Panc1 (cell line): ENCODE data around the gene LRCH1. TPM values are rescaled to one million over a fixed set of nuclear protein-coding genes. Genes with fewer than 3 reads are reported as not detected.

ENCODE experiments used
- ATAC-seq: fragments of 200-7000 bp; cut with Tn5 transposase; 2 replicates; pipeline ENCODE4 v1.9.1; 2020; ENCODE audit warnings: mild to moderate bottlenecking, moderate library complexity
- BruUV-seq: library from RNA; stranded (reverse); fragments of 400-500 nt; replicated peaks from 2 replicates; lab custom pipeline; 2021; lab: Mats Ljungman, UMichigan
- CTCF ChIA-PET: fragments of 300-600 bp; sonication (Branson Sonifier 250); formaldehyde crosslinking; loops from one replicate; lab custom pipeline; 2022; ENCODE audit warnings: antibody characterized with exemption; lab: Charles Lee
- POLR2A ChIA-PET: fragments of 300-600 bp; sonication (Branson Sonifier 250); formaldehyde crosslinking; loops from one replicate; lab custom pipeline; 2022; ENCODE audit warnings: antibody characterized with exemption; lab: Charles Lee
- DNase-seq: peaks from one replicate; pipeline ENCODE4 v3.0.0-alpha.2; 2010; ENCODE audit warnings: low read depth, low spot score
- H3K27ac ChIP-seq: 2 replicates; pipeline ENCODE4 v1.5.1; 2011; ENCODE audit warnings: mild to moderate bottlenecking, low read length, inconsistent platforms
- H3K27me3 ChIP-seq: fragments of 200-500 bp; sonication (Bioruptor generic); 2 replicates; pipeline ENCODE4 v1.6.0; 2014; ENCODE audit warnings: low read length, inconsistent platforms; ENCODE audit not compliant: control insufficient read depth, insufficient read depth
- H3K36me3 ChIP-seq: fragments of 200-500 bp; sonication (Bioruptor generic); 2 replicates; pipeline ENCODE4 v1.5.1; 2014; ENCODE audit warnings: inconsistent platforms, mild to moderate bottlenecking, low read length, moderate library complexity; ENCODE audit not compliant: control insufficient read depth, insufficient read depth
- H3K4me1 ChIP-seq: 2 replicates; pipeline ENCODE4 v1.5.1; 2011; ENCODE audit warnings: inconsistent platforms, mild to moderate bottlenecking, low read length, moderate library complexity; ENCODE audit not compliant: control insufficient read depth, insufficient read depth
- H3K4me3 ChIP-seq, 2 experiments: 2 replicates each; pipeline ENCODE4 v1.5.1; 2011 to 2012; ENCODE audit warnings: low read depth in 2 of 2, low read length in 2 of 2, mild to moderate bottlenecking in 2 of 2, inconsistent platforms in 1 of 2, moderate library complexity in 1 of 2
- H3K9me3 ChIP-seq: fragments of 200-500 bp; sonication (Bioruptor generic); 2 replicates; pipeline ENCODE4 v1.5.1; 2014; ENCODE audit warnings: low read depth, mild to moderate bottlenecking, inconsistent platforms, low read length, moderate library complexity; ENCODE audit not compliant: control insufficient read depth, insufficient read depth
- POLR2AphosphoS5 ChIP-seq: IDR thresholded peaks from 2 replicates; pipeline ENCODE4 v1.6.1; 2012; ENCODE audit warnings: mild to moderate bottlenecking, low read depth, low read length, moderate library complexity
- SIN3A ChIP-seq: IDR thresholded peaks from 2 replicates; pipeline ENCODE4 v1.6.1; 2012; ENCODE audit warnings: low read depth, mild to moderate bottlenecking, low read length, moderate library complexity, borderline replicate concordance; ENCODE audit not compliant: insufficient read depth
- TCF7L2 ChIP-seq: IDR thresholded peaks from 2 replicates; pipeline ENCODE4 v1.6.1; 2011; ENCODE audit warnings: mild to moderate bottlenecking, low read depth, low read length, inconsistent platforms
- in situ Hi-C: cut with HindIII; loops from 2 replicates; pipeline ENCODE4 v1.10.0; 2016; ENCODE audit warnings: low sequenced_read_pairs, low pct_unique_long_range_greater_than_20kb
- intact Hi-C: fragments of 100-400 bp; cut with micrococcal nuclease; formaldehyde crosslinking; loops from one replicate; pipeline ENCODE4 v1.10.0; 2022; ENCODE audit not compliant: unreplicated experiment
- total RNA-seq: library from RNA; stranded (reverse); gene quantifications from one replicate; pipeline ENCODE4 v1.2.1, GENCODE V29; 2021; ENCODE audit not compliant: unreplicated experiment
- TF ChIP-seq, protein P1 (sequence below): fragments of 450-650 bp; IDR thresholded peaks from 2 replicates; pipeline ENCODE4 v1.5.1; 2017; ENCODE audit warnings: mild to moderate bottlenecking
- TF ChIP-seq, protein P2 (sequence below), 2 experiments: IDR thresholded peaks; 2 replicates each; pipeline ENCODE4 v1.6.1; 2011 to 2012; ENCODE audit warnings: low read depth in 2 of 2, control low read depth in 1 of 2, low read length in 1 of 2, mild to moderate bottlenecking in 1 of 2, moderate library complexity in 1 of 2; ENCODE audit not compliant: insufficient read depth in 1 of 2

The LRCH1 gene
- total RNA-seq, 1 experiment from 2014 or later = 7.9 TPM

DNA sequence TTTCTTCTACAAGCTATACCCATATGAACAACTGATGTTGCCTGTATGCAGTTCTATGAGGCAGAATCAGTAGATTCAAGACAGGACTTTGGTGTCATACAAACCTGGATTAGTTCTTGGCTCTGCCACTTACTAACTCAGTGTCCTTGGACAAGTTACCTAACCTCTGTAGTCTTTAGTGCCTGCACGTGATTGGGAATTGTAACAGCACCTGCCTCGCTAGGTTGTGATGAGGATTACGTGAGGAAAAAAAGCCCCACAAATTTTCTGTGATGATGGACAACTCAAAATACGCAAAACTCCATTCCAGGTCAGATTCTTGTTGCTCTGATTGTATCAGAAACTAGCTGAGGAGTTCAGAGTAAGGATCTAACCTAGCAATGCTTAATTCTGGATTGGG lies 89.3 kb downstream of the LRCH1 start:
- ATAC-seq (no peak), DNase-seq (no peak)
- Histone ChIP-seq H3K27me3 (no peaks in the 10 kb centered on the region), H3K27ac (no peak overlapping the region), H3K9me3 (no peaks in the 10 kb centered on the region), H3K4me1 (no peaks in the 10 kb centered on the region), H3K4me3 (no peak overlapping the region), H3K36me3 (no peaks in the 10 kb centered on the region)
- no peak for TF ChIP-seq POLR2AphosphoS5
- TF ChIP-seq SIN3A = no peak
- TF ChIP-seq, protein P1, sequence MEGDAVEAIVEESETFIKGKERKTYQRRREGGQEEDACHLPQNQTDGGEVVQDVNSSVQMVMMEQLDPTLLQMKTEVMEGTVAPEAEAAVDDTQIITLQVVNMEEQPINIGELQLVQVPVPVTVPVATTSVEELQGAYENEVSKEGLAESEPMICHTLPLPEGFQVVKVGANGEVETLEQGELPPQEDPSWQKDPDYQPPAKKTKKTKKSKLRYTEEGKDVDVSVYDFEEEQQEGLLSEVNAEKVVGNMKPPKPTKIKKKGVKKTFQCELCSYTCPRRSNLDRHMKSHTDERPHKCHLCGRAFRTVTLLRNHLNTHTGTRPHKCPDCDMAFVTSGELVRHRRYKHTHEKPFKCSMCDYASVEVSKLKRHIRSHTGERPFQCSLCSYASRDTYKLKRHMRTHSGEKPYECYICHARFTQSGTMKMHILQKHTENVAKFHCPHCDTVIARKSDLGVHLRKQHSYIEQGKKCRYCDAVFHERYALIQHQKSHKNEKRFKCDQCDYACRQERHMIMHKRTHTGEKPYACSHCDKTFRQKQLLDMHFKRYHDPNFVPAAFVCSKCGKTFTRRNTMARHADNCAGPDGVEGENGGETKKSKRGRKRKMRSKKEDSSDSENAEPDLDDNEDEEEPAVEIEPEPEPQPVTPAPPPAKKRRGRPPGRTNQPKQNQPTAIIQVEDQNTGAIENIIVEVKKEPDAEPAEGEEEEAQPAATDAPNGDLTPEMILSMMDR = no peak
- no peak for TF ChIP-seq TCF7L2
- TF ChIP-seq, protein P2, sequence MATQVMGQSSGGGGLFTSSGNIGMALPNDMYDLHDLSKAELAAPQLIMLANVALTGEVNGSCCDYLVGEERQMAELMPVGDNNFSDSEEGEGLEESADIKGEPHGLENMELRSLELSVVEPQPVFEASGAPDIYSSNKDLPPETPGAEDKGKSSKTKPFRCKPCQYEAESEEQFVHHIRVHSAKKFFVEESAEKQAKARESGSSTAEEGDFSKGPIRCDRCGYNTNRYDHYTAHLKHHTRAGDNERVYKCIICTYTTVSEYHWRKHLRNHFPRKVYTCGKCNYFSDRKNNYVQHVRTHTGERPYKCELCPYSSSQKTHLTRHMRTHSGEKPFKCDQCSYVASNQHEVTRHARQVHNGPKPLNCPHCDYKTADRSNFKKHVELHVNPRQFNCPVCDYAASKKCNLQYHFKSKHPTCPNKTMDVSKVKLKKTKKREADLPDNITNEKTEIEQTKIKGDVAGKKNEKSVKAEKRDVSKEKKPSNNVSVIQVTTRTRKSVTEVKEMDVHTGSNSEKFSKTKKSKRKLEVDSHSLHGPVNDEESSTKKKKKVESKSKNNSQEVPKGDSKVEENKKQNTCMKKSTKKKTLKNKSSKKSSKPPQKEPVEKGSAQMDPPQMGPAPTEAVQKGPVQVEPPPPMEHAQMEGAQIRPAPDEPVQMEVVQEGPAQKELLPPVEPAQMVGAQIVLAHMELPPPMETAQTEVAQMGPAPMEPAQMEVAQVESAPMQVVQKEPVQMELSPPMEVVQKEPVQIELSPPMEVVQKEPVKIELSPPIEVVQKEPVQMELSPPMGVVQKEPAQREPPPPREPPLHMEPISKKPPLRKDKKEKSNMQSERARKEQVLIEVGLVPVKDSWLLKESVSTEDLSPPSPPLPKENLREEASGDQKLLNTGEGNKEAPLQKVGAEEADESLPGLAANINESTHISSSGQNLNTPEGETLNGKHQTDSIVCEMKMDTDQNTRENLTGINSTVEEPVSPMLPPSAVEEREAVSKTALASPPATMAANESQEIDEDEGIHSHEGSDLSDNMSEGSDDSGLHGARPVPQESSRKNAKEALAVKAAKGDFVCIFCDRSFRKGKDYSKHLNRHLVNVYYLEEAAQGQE (IDR thresholded peaks at IDR 0.05; ENCODE audit: insufficient read depth in 1 of 2, low read depth in 2 of 2, low read length in 1 of 2) = no peak
- BruUV-seq = no TSS peak
- intact Hi-C loops = no loop called here
- ChIA-PET CTCF (no interaction called here), POLR2A (no interaction called here)
- in situ Hi-C loops = no loop called here

DNA sequence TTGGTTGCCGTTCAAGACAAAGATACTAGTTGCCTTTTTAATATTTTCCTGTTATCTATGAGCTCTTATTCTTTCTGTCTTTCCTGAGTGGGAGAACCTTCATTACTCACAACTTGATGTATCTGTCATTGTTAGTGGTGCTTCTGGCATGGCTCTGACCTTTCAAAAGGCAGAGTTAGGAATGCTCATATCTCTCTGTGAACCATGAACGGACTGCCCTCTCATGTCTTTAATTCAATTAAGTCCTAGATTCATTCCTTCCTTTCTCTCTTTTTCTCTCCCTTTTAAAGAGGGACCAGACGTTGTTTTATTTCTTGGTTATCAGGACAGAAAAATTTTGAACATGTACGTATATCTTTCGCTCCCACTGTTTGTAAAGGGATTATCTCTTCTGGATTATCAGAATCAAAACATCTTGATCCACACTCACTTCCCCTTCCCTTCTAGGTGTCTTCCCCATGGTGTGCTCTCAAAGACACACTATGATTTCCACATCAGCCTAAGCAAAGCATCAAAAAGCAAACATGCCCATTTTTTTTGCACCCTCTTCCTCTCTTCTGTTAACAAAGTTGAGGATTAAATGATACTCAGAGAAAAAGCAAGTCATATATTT lies 90.3 kb downstream of the LRCH1 start:
- in situ Hi-C loops (no loop called here), intact Hi-C loops (no loop called here)
- POLR2A ChIA-PET = no interaction called here
- Histone ChIP-seq H3K27ac (no peak overlapping the region), H3K4me3 (no peak overlapping the region), H3K4me1 (no peaks in the 10 kb centered on the region), H3K9me3 (no peaks in the 10 kb centered on the region), H3K27me3 (no peaks in the 10 kb centered on the region), H3K36me3 (no peaks in the 10 kb centered on the region)
- ATAC-seq (no peak), DNase-seq (no peak)
- TF ChIP-seq, protein P1 = no peak
- TF ChIP-seq TCF7L2 (no peak), POLR2AphosphoS5 (no peak), SIN3A (no peak)
- TF ChIP-seq, protein P2 (IDR thresholded peaks at IDR 0.05; ENCODE audit: insufficient read depth in 1 of 2, low read depth in 2 of 2, low read length in 1 of 2) = no peak
- CTCF ChIA-PET = no interaction called here
- no TSS peak for BruUV-seq
